CD4-positive, alpha-beta T cell treated with Interferon gamma for 1 hour (primary cell): ENCODE data around the gene TMEM60.
"Not testable (repeated sequence)": the region's sequence is repeated elsewhere in the genome, so short reads cannot be mapped to it uniquely, and the experiment has no call there.

ENCODE experiments used
- DNase-seq: peaks from one replicate; pipeline ENCODE4 v3.0.0-alpha.2; 2020

Gene TMEM60

GRCh38 chr7:77811516-77812289 is 13.5 kb upstream of the TMEM60 start:
- DNase-seq: no peak

- no peak for DNase-seq
These were observed 10.3 kb upstream of the TMEM60 start for GRCh38 chr7:77808517-77808916.

GRCh38 chr7:77806425-77806824 is 8.2 kb upstream of the TMEM60 start:
- no peak for DNase-seq

GRCh38 chr7:77802557-77803405 is 4.5 kb upstream of the TMEM60 start:
- no peak for DNase-seq

GRCh38 chr7:77800730-77801129 is 2.5 kb upstream of the TMEM60 start:
- no peak for DNase-seq

- no peak for DNase-seq
These were observed 1.9 kb upstream of the TMEM60 start for GRCh38 chr7:77800158-77800557.

- DNase-seq: peak; percentile 2
These were observed 1.1 kb upstream of the TMEM60 start for GRCh38 chr7:77799078-77799964.

- no peak for DNase-seq
These were observed 370 bp downstream of the TMEM60 start for GRCh38 chr7:77797734-77798393.

- DNase-seq: no peak
These were observed 1.3 kb downstream of the TMEM60 start for GRCh38 chr7:77796960-77797359.

GRCh38 chr7:77796109-77796508 is 2.1 kb downstream of the TMEM60 start:
- no peak for DNase-seq

- no peak for DNase-seq
These were observed 4.2 kb downstream of the TMEM60 start for GRCh38 chr7:77794000-77794399.

GRCh38 chr7:77791956-77792355 is 6.3 kb downstream of the TMEM60 start:
- DNase-seq: no peak

- no peak for DNase-seq
These were observed 6.9 kb downstream of the TMEM60 start for GRCh38 chr7:77791336-77791735.

GRCh38 chr7:77788327-77788902 is 9.8 kb downstream of the TMEM60 start:
- no peak for DNase-seq

- DNase-seq: no peak
These were observed 11.5 kb downstream of the TMEM60 start for GRCh38 chr7:77786741-77787140.

- DNase-seq: no peak
These were observed 12.2 kb downstream of the TMEM60 start for GRCh38 chr7:77786018-77786417.

- not testable (repeated sequence) for DNase-seq
These were observed 13.8 kb downstream of the TMEM60 start for GRCh38 chr7:77784426-77784825.

- DNase-seq: no peak
These were observed 14.7 kb downstream of the TMEM60 start for GRCh38 chr7:77783545-77783944.

GRCh38 chr7:77783111-77783510 is 15.1 kb downstream of the TMEM60 start:
- no peak for DNase-seq

- DNase-seq: no peak
These were observed 15.9 kb downstream of the TMEM60 start for GRCh38 chr7:77782383-77782782.

- DNase-seq: no peak
These were observed 19.7 kb downstream of the TMEM60 start for GRCh38 chr7:77778535-77778934.

- no peak for DNase-seq
These were observed 26.3 kb downstream of the TMEM60 start for GRCh38 chr7:77771901-77772300.
